CD4-positive, alpha-beta memory T cell (primary cell): ENCODE data around the gene LYRM4. TPM values are rescaled to one million over a fixed set of nuclear protein-coding genes. Genes with fewer than 3 reads are reported as not detected.
A peak's percentile ranks its signal among the peaks of the same experiment; 100 is the strongest.

Source experiments
- CTCF ChIA-PET: fragments of 350-600 bp; sonication (Branson Sonifier 250); formaldehyde crosslinking; loops from one replicate; lab custom pipeline; 2021; ENCODE audit warnings: inconsistent platforms; ENCODE audit not compliant: partially characterized antibody; lab: Charles Lee
- POLR2A ChIA-PET: fragments of 350-600 bp; sonication (Branson Sonifier 250); formaldehyde crosslinking; loops from one replicate; lab custom pipeline; 2021; ENCODE audit not compliant: partially characterized antibody; lab: Charles Lee
- DNase-seq, 5 donors: peaks; one replicate each; pipeline versions ENCODE4 v3.0.0 to v3.0.0-alpha.2; 2020 to 2022; ENCODE audit warnings: mixed read lengths in 1 of 5
- H3K27ac ChIP-seq: one replicate; pipeline ENCODE4 v1.7.0; 2013; ENCODE audit warnings: low read depth, low read length
- H3K27me3 ChIP-seq: 2 replicates; pipeline ENCODE4 v1.7.0; 2013; ENCODE audit warnings: mild to moderate bottlenecking, low read length, moderate library complexity; ENCODE audit not compliant: insufficient read depth
- H3K36me3 ChIP-seq: 2 replicates; pipeline ENCODE4 v1.7.0; 2013; ENCODE audit warnings: mild to moderate bottlenecking, low read length, moderate library complexity; ENCODE audit not compliant: insufficient read depth
- H3K4me1 ChIP-seq: 2 replicates; pipeline ENCODE4 v1.7.0; 2013; ENCODE audit warnings: mild to moderate bottlenecking, low read length, moderate library complexity; ENCODE audit not compliant: insufficient read depth
- H3K4me3 ChIP-seq, 2 donors: one replicate each; pipeline ENCODE4 v1.7.0; 2013; ENCODE audit warnings: low read length in 2 of 2, mild to moderate bottlenecking in 1 of 2
- H3K9me3 ChIP-seq, 2 donors: one replicate each; pipeline ENCODE4 v1.7.0; 2013; ENCODE audit warnings: low read length in 2 of 2, control low read depth in 1 of 2; ENCODE audit not compliant: control insufficient read depth in 1 of 2
- H3K27ac Mint-ChIP-seq, 7 donors: one replicate each; pipeline ENCODE4 v1.8.0; 2020 to 2021; ENCODE audit warnings: mixed read lengths in 7 of 7, mild to moderate bottlenecking in 6 of 7, inconsistent platforms in 3 of 7, moderate library complexity in 3 of 7
- H3K27me3 Mint-ChIP-seq, 2 donors: one replicate each; pipeline ENCODE4 v1.8.0; 2020 to 2021; ENCODE audit warnings: mixed read lengths in 2 of 2
- H3K36me3 Mint-ChIP-seq, 2 donors: one replicate each; pipeline ENCODE4 v1.8.0; 2020 to 2021; ENCODE audit warnings: mixed read lengths in 2 of 2, inconsistent platforms in 1 of 2, mild to moderate bottlenecking in 1 of 2
- H3K4me1 Mint-ChIP-seq, 4 donors: one replicate each; pipeline ENCODE4 v1.8.0; 2020 to 2021; ENCODE audit warnings: mixed read lengths in 4 of 4, mild to moderate bottlenecking in 1 of 4
- H3K4me3 Mint-ChIP-seq, 8 donors: one replicate each; pipeline ENCODE4 v1.8.0; 2020 to 2021; ENCODE audit warnings: mixed read lengths in 8 of 8, mild to moderate bottlenecking in 7 of 8, moderate library complexity in 6 of 8, inconsistent platforms in 3 of 8
- H3K9me3 Mint-ChIP-seq, 8 donors: one replicate each; pipeline ENCODE4 v1.8.0; 2020 to 2021; ENCODE audit warnings: mixed read lengths in 8 of 8, mild to moderate bottlenecking in 5 of 8, inconsistent platforms in 3 of 8, moderate library complexity in 1 of 8
- intact Hi-C: fragments of 100-400 bp; cut with micrococcal nuclease; formaldehyde crosslinking; loops from one replicate; pipeline ENCODE4 v1.15.1; 2023
- polyA plus RNA-seq, 2 donors: library from polyadenylated mRNA; unstranded; fragments of 300-500 nt; fragmentation: Illumina TruSeq; gene quantifications; one replicate each; pipeline ENCODE4 v1.2.3, GENCODE V29; 2021
- total RNA-seq, 2 experiments: library from RNA; stranded (reverse); gene quantifications; one replicate each; pipeline ENCODE4 v1.2.3, GENCODE V29; 2021

LYRM4 gene
- total and polyA plus RNA-seq, 4 experiments from 2014 or later = 10.6 to 26.4 (median 15.2) TPM

DNA sequence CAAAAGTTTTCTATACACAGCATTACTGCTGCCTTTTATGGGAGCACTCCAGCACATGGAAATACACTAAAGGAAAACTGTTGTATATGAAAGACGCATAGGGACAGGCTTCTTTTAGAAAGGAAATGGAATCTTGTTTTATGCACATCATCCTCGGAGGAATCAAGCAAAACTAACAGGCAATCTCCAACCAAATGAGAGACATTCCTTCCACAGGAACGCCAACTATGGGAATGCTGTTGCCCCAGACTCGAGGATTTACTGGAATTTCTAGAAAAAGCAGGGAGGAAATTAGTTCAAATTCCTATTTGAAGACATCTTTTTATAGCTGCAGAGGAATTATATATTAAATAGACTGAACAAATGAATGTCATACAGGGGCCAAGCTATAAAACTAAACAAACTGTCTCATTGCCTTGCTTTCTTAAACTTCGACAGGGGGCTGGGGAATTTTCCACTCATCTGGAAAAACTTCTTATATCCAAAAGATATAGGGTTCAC, 52.2 kb downstream of the LYRM4 start:
- Mint-ChIP-seq H3K9me3 (no peaks in the 10 kb centered on the region), H3K36me3 (peaks cover 9 to 21% of the 10 kb centered on the region in 2 donors), H3K27me3 (no peaks in the 10 kb centered on the region), H3K4me1 (peaks cover 0 to 3% (median 2%) of the 10 kb centered on the region in 4 donors), H3K27ac (no peak overlapping the region), H3K4me3 (no peak overlapping the region)
- ChIA-PET POLR2A (no interaction called here), CTCF (no interaction called here)
- no peaks in the 10 kb centered on the region for H3K9me3 ChIP-seq
- intact Hi-C loops = no loop called here
- no peak overlapping the region for H3K27ac ChIP-seq
- no peak overlapping the region for H3K4me3 ChIP-seq
- H3K27me3 ChIP-seq = no peaks in the 10 kb centered on the region
- H3K36me3 ChIP-seq = peaks cover 5% of the 10 kb centered on the region
- H3K4me1 ChIP-seq = no peaks in the 10 kb centered on the region
- DNase-seq = no peak

DNA sequence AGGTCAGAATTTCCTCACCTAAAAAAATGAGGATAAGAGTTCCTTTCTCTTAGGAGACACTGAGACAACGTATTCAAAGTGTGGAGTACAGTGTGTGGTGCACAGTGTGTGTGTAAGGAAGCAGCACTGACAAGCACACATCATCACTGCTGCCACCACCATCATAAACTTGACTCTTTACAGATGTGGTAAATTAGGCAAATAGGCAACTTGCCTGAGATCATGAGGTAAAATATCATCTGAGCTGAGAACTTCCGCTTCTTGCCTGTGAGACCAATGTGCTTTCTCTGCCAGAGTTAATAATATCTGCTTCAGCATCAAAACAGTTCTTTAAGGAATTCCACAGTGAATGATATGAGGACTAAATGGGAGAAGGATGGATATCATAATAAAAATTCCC, 52.7 kb downstream of the LYRM4 start:
- ChIA-PET CTCF (no interaction called here), POLR2A (no interaction called here)
- H3K36me3 Mint-ChIP-seq = peaks cover 5 to 16% of the 10 kb centered on the region in 2 donors
- H3K27ac Mint-ChIP-seq = no peak overlapping the region
- no peaks in the 10 kb centered on the region for H3K4me1 ChIP-seq
- DNase-seq = peak in 1 of 5 donors; percentile 1
- H3K9me3 Mint-ChIP-seq = no peaks in the 10 kb centered on the region
- H3K36me3 ChIP-seq = peaks cover under 1% of the 10 kb centered on the region
- no peak overlapping the region for H3K27ac ChIP-seq
- H3K9me3 ChIP-seq = no peaks in the 10 kb centered on the region
- intact Hi-C loops = no loop called here
- H3K27me3 ChIP-seq = no peaks in the 10 kb centered on the region
- H3K4me1 Mint-ChIP-seq = peaks cover 0 to 3% (median 2%) of the 10 kb centered on the region in 4 donors
- no peak overlapping the region for H3K4me3 Mint-ChIP-seq
- H3K27me3 Mint-ChIP-seq = no peaks in the 10 kb centered on the region
- H3K4me3 ChIP-seq = no peak overlapping the region

DNA sequence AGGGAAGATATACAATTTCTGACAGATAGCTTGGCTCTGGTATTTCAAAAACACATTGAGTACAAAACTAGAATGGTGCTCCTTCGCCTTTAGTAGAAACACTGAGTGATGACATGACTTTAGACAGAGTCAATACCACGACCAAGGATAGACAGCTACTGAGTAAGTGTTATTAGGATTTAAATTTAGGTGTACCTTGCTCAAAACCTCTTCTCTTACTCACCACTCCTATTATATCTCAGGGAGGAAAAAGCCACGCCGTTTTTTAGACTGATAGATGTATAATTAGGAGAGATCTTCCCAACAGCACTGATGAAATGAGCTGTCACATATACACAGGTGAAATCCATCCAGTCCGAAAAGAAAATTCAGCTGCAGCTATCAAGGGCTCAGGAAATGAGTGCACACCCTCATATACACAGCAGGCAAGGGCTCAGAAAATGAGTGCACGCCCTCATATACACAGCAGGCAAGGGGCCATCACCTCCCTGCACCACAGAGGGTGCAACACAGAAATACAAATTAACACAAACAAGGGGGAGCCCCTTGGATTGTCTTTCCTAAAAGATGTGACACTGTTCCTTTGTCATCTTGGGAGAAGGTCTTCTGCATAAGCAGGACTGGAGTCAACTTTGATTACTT, 53.7 kb downstream of the LYRM4 start:
- H3K36me3 ChIP-seq = no peaks in the 10 kb centered on the region
- POLR2A ChIA-PET = no interaction called here
- no peaks in the 10 kb centered on the region for H3K9me3 ChIP-seq
- H3K4me3 Mint-ChIP-seq = no peak overlapping the region
- CTCF ChIA-PET = no interaction called here
- H3K27ac Mint-ChIP-seq = peak overlapping the region in 1 of 7 donors; percentile 27
- no peak overlapping the region for H3K27ac ChIP-seq
- H3K4me3 ChIP-seq = no peak overlapping the region
- intact Hi-C loops = no loop called here
- no peaks in the 10 kb centered on the region for H3K4me1 ChIP-seq
- no peaks in the 10 kb centered on the region for H3K27me3 Mint-ChIP-seq
- DNase-seq = no peak
- peaks cover 0 to 3% (median 1%) of the 10 kb centered on the region in 4 donors for H3K4me1 Mint-ChIP-seq
- peaks cover 0 to 9% of the 10 kb centered on the region in 2 donors for H3K36me3 Mint-ChIP-seq
- H3K27me3 ChIP-seq = no peaks in the 10 kb centered on the region
- no peaks in the 10 kb centered on the region for H3K9me3 Mint-ChIP-seq

DNA sequence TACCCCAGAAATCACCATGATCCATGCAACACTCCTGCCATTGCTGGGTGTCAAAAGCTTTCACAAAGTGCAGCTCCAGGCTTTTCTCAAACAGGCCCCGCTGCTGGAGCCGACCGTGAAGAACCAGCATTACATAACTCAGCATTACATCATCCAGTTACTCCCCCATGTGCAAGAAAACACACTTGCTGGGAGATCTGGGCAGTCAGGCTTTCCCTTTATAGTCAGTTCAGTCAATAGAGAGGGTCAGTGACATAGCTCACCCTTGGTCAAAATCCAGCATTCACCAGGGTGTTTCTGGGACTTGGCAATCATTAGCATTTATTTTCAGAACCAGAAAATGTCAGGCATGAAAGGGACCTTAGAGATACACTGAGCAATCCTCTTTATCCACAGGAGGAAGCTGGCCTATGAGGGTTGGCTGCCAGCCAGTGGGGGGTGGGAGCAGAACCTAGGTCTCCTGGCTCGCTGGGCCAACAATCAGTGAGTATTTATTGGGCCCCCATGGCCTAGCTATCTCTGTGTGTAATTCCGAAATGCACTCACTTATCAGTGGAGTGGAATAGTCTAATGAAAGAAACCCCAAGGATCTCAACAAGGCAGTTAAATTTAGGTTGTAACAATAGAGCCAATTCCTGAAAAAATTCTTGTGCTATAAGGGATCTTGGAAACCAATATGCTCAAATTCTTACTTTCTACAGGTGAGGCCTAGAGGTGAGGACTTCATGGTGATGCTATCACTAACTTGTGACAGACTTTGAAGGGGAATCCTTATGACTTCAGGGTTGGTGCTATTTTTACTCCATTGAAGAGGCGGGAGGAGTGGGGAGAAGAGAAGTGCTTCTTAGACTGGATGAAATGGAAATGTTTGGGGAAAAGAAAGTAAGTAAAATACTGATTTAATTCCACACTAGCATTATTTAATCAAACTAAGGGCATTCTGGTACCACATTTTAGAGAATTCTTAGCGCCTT, 54.6 kb downstream of the LYRM4 start:
- H3K27ac ChIP-seq = no peak overlapping the region
- H3K36me3 ChIP-seq = no peaks in the 10 kb centered on the region
- no peak for DNase-seq
- CTCF ChIA-PET = interaction anchor here (1.6 kb wide), 1 partner anchor 62 kb away, joined by 5 read pairs; no protein-coding TSS in a partner anchor
- intact Hi-C loops = no loop called here
- no peak overlapping the region for H3K4me3 Mint-ChIP-seq
- POLR2A ChIA-PET = no interaction called here
- no peak overlapping the region for H3K4me3 ChIP-seq
- no peak overlapping the region for H3K27ac Mint-ChIP-seq
- H3K27me3 ChIP-seq = no peaks in the 10 kb centered on the region
- no peaks in the 10 kb centered on the region for H3K9me3 ChIP-seq
- H3K9me3 Mint-ChIP-seq = no peaks in the 10 kb centered on the region
- peaks cover 0 to 9% of the 10 kb centered on the region in 2 donors for H3K36me3 Mint-ChIP-seq
- no peaks in the 10 kb centered on the region for H3K4me1 Mint-ChIP-seq
- no peaks in the 10 kb centered on the region for H3K4me1 ChIP-seq
- H3K27me3 Mint-ChIP-seq = no peaks in the 10 kb centered on the region

DNA sequence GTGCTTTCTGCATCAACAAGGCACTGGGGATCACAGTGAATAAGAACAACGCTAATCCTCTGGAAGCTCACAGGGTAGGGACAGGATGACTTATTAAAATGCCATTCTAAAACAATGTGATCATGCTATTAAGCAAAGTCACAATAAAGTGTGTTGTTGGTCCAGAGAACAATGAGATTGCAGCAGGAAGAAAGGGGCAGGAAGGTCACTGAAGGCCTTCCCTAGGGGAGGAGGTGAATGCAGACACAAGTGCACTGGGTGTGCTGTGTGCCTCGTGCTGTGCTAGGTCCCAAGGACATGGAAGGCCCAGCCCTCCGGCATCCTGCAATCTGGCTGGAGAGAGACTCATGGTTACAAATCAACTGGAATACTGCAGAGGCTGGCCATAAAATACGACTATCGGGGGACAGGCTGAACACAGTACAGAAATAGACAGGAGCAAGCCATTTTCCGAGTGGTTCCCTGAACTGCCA, 55.7 kb downstream of the LYRM4 start:
- Mint-ChIP-seq H3K27ac (no peak overlapping the region), H3K36me3 (peaks cover 0 to 9% of the 10 kb centered on the region in 2 donors), H3K4me3 (no peak overlapping the region), H3K4me1 (no peaks in the 10 kb centered on the region), H3K27me3 (no peaks in the 10 kb centered on the region), H3K9me3 (no peaks in the 10 kb centered on the region)
- ChIA-PET CTCF (interaction anchor here (1.6 kb wide), 1 partner anchor 61 kb away, joined by 5 read pairs; no protein-coding TSS in a partner anchor), POLR2A (no interaction called here)
- no peaks in the 10 kb centered on the region for H3K9me3 ChIP-seq
- H3K4me1 ChIP-seq = no peaks in the 10 kb centered on the region
- H3K36me3 ChIP-seq = no peaks in the 10 kb centered on the region
- H3K4me3 ChIP-seq = no peak overlapping the region
- no peak overlapping the region for H3K27ac ChIP-seq
- intact Hi-C loops = no loop called here
- DNase-seq = no peak
- no peaks in the 10 kb centered on the region for H3K27me3 ChIP-seq

DNA sequence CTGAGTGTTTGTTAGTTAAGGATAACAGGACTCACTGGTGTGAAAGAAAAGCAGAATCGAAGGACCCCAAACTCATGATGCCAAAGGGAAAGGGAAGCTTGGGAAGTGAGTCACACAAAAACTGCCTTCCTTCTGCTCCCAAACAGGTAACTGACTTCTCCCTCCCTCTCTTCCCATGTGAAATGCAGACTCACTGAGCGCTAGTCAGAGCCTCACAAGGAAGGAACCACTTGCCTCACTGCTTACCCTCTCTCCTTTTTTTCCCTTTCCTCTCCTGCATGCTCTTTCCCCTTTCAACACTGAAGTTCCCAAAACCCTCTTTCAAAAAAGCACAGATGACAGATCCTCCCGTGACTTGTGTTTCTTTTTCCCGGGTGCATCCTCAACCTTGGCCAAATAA, 56.4 kb downstream of the LYRM4 start:
- no peak for DNase-seq
- intact Hi-C loops = no loop called here
- Histone ChIP-seq H3K36me3 (no peaks in the 10 kb centered on the region), H3K4me1 (no peaks in the 10 kb centered on the region), H3K4me3 (no peak overlapping the region), H3K9me3 (no peaks in the 10 kb centered on the region), H3K27me3 (no peaks in the 10 kb centered on the region), H3K27ac (no peak overlapping the region)
- peak overlapping the region in 1 of 7 donors; percentile 24 for H3K27ac Mint-ChIP-seq
- peaks cover 0 to 9% of the 10 kb centered on the region in 2 donors for H3K36me3 Mint-ChIP-seq
- CTCF ChIA-PET = no interaction called here
- H3K9me3 Mint-ChIP-seq = no peaks in the 10 kb centered on the region
- H3K4me1 Mint-ChIP-seq = no peaks in the 10 kb centered on the region
- POLR2A ChIA-PET = no interaction called here
- H3K4me3 Mint-ChIP-seq = no peak overlapping the region
- H3K27me3 Mint-ChIP-seq = no peaks in the 10 kb centered on the region

DNA sequence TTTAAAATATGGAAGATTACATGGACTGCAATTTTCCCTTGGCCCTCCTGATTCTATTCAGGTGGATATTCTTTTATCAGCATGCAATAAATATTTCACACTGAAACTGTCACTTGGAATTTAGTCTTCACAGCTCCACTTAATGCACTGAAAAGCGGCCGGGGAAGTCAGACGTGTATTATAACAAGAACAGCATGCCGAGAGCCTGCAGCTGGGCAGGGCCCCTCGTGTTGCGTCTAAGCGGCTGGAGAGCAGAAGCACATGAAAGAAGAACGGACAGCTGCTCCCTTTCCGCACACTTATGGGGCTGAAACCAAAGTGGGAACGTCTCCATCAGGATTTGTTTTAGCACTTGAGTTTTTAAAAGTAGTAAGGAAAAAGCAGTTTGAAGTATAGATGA, 57.2 kb downstream of the LYRM4 start:
- CTCF ChIA-PET = interaction anchor here (3.1 kb wide), 1 partner anchor 60 kb away, joined by 8 read pairs; no protein-coding TSS in a partner anchor
- peaks cover 0 to 9% of the 10 kb centered on the region in 2 donors for H3K36me3 Mint-ChIP-seq
- intact Hi-C loops = no loop called here

More for the DNA sequence above, 57.2 kb downstream of the LYRM4 start:
- no peak for DNase-seq
- Mint-ChIP-seq H3K27me3 (no peaks in the 10 kb centered on the region), H3K27ac (no peak overlapping the region), H3K9me3 (no peaks in the 10 kb centered on the region), H3K4me3 (no peak overlapping the region), H3K4me1 (no peaks in the 10 kb centered on the region)
- Histone ChIP-seq H3K27me3 (no peaks in the 10 kb centered on the region), H3K9me3 (no peaks in the 10 kb centered on the region), H3K36me3 (no peaks in the 10 kb centered on the region), H3K4me3 (no peak overlapping the region), H3K27ac (no peak overlapping the region), H3K4me1 (no peaks in the 10 kb centered on the region)
- POLR2A ChIA-PET = no interaction called here
